Adrenal gland (tissue), 12 donors: ENCODE results near the gene MSH2. TPM values are rescaled to one million over a fixed set of nuclear protein-coding genes. Genes with fewer than 3 reads are reported as not detected.

Experiments used
- DNase-seq, 7 donors: peaks; one replicate each; pipeline ENCODE4 v3.0.0-alpha.2; 2019 to 2020
- H3K27ac ChIP-seq, 5 donors: fragments of 200-600 bp; sonication (generic) in 4 of 5; 1 replicate in 3 of 5; 2 replicates in 2 of 5; pipeline versions ENCODE4 v1.5.1 to v1.8.0; 2016 to 2020; ENCODE audit warnings: mild to moderate bottlenecking in 1 of 5
- H3K27me3 ChIP-seq: fragments of 200-600 bp; 2 replicates; pipeline ENCODE4 v1.8.0; 2021
- H3K36me3 ChIP-seq, 2 donors: fragments of 200-600 bp; replicated peaks in 1 of 2; 1 replicate in 1 of 2; 2 replicates in 1 of 2; pipeline versions ENCODE4 v1.5.1 to v1.8.0; 2018 to 2022
- H3K4me1 ChIP-seq, 2 donors: fragments of 200-600 bp; replicated peaks in 1 of 2; 1 replicate in 1 of 2; 2 replicates in 1 of 2; pipeline versions ENCODE4 v1.5.1 to v1.8.0; 2018 to 2021
- H3K4me3 ChIP-seq, 4 donors: fragments of 200-600 bp; sonication (generic) in 3 of 4; one replicate each; pipeline ENCODE4 v1.5.1; 2016 to 2018
- H3K9me3 ChIP-seq, 3 donors: fragments of 200-600 bp; sonication (generic) in 1 of 3; replicated peaks in 1 of 3; 1 replicate in 2 of 3; 2 replicates in 1 of 3; pipeline versions ENCODE4 v1.5.1 to v1.8.0; 2016 to 2021
- POLR2A ChIP-seq, 2 donors: fragments of 450-650 bp; IDR thresholded peaks; one replicate each; pipeline ENCODE4 v1.6.1; 2017; ENCODE audit warnings: antibody characterized with exemption in 2 of 2, mild to moderate bottlenecking in 2 of 2, moderate library complexity in 1 of 2
- WGBS, 4 donors: extraction: QIAGEN DNeasy Blood & Tissue Kit in 2 of 4; methylation state at CpG; one replicate each; pipeline versions ENCODE4 v1.1.5 to v1.1.7; 2013 to 2017; 5-methylcytosine and 5-hydroxymethylcytosine counted together
- intact Hi-C, 2 donors: fragments of 100-400 bp; cut with DNase I; formaldehyde crosslinking; loops; one replicate each; pipeline versions ENCODE4 v1.14.1 to v1.15.0; 2022 to 2023
- polyA plus RNA-seq, 3 donors: library from polyadenylated mRNA; stranded (reverse); fragments of 200-250 nt in 2 of 3; fragments of 350-450 nt in 1 of 3; fragmentation: Illumina TruSeq in 1 of 3; extraction: RNeasy Lipid Tissue Mini Kit (QIAGEN cat#74804) in 1 of 3; gene quantifications; one replicate each; pipeline ENCODE4 v1.2.3, GENCODE V29; 2013 to 2014
- total RNA-seq, 9 donors: library from RNA; depleted of rRNA in 4 of 9; stranded (reverse); fragments of >200 nt in 4 of 9; fragments of 120-200 nt in 1 of 9; fragmentation: NEBNext Ultra II Directional in 1 of 9; extraction: Animal tissue kit (Norgen Biotek cat#: 25700) in 1 of 9; gene quantifications; one replicate each; pipeline versions ENCODE4 v1.1.0 to v1.2.4, GENCODE V29; 2013 to 2023
- TF ChIP-seq, protein P1 (sequence below), 6 experiments: fragments of 450-650 bp in 4 of 6; fragments of 200-600 bp in 2 of 6; sonication (generic) in 1 of 6; IDR thresholded peaks; 1 replicate in 5 of 6; 2 replicates in 1 of 6; pipeline versions ENCODE4 v1.5.1 to v1.8.0; 2016 to 2021; ENCODE audit warnings: antibody characterized with exemption in 6 of 6, mild to moderate bottlenecking in 2 of 6, moderate library complexity in 1 of 6
- donor health status: healthy with polysubstance abuse.
- donor health status: Bipolar disorder and iron deficiency.
- donor health status: DM: yes; HTN: yes; CAD: no.
- donor health status: DM: no; HTN: no; CAD: no.
- donor health status: DM: no; HTN: no; CAD: no.
- donor health status: DM: yes; HTN: yes; CAD: no.

Gene MSH2
- total and polyA plus RNA-seq, 12 donors: 3.9 to 44.8 (median 11.9) TPM

DNA sequence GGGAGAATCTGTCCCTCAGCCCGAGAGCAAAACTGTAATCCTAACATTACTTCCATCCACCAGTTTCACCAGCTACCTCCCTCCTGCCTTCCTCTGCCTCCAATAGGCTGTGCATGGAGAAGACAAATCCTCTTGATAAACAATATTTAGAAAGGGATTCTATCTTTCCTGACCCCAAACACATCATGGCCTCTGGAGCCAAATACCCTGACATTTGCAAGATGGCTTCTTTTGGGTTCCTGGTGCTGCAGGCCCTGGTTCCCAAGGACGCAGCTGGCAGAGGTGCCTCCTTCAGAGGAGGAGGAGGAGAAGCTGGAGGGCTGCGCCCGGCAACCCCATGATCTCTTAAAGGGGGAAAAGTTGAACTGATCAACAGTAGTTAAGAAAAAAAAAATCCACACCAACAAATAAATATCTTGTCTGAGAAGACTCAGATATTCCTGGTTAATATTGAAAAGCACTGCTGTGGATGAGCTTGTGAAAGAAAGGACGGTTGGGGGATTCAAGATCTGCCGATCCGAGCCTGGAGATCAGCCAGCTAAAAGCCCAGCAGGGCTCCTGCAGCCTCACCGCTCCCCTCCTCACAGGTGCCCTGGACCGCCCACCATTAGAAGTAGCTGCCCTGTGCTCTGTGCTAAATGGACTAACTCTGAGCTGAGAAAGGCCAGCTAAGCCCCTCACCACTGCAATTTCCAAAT is 116.8 kb downstream of the MSH2 start:
- no peaks in the 10 kb centered on the region for H3K36me3 ChIP-seq
- H3K4me3 ChIP-seq: no peak overlapping the region
- H3K27ac ChIP-seq: peak overlapping the region in 1 of 5 donors; percentile 73
- TF ChIP-seq, protein P1, sequence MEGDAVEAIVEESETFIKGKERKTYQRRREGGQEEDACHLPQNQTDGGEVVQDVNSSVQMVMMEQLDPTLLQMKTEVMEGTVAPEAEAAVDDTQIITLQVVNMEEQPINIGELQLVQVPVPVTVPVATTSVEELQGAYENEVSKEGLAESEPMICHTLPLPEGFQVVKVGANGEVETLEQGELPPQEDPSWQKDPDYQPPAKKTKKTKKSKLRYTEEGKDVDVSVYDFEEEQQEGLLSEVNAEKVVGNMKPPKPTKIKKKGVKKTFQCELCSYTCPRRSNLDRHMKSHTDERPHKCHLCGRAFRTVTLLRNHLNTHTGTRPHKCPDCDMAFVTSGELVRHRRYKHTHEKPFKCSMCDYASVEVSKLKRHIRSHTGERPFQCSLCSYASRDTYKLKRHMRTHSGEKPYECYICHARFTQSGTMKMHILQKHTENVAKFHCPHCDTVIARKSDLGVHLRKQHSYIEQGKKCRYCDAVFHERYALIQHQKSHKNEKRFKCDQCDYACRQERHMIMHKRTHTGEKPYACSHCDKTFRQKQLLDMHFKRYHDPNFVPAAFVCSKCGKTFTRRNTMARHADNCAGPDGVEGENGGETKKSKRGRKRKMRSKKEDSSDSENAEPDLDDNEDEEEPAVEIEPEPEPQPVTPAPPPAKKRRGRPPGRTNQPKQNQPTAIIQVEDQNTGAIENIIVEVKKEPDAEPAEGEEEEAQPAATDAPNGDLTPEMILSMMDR (IDR thresholded peaks at IDR 0.05): no peak
- TF ChIP-seq POLR2A (IDR thresholded peaks at IDR 0.05): no peak
- no peaks in the 10 kb centered on the region for H3K9me3 ChIP-seq
- peaks cover 0 to 11% of the 10 kb centered on the region in 2 donors for H3K4me1 ChIP-seq
- peaks cover 7% of the 10 kb centered on the region for H3K27me3 ChIP-seq
- intact Hi-C loops: no loop called here
- DNase-seq: no peak
- WGBS, 4 donors: 69 to 86% (median 82%) methylated on average over 8 to 9 of the region's 9 CpGs

DNA sequence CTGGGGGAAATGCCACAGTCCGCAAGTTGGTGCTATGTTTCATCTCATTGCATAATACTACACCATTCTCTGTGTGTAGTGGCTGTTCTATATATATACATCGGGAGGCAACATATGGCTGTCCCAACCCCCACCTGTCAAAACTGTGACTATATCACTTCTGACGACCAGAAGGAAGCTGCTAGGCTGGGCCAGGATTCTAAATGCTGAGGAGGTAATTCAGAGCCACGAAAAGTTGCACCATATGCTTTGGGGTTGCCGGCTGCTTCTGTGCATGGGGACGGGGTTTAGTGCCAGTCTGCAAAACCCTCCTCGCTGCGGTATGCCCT is 117.3 kb downstream of the MSH2 start:
- Histone ChIP-seq H3K4me1 (peaks cover 0 to 11% of the 10 kb centered on the region in 2 donors), H3K4me3 (peak overlapping the region in 1 of 4 donors; percentile 59), H3K27ac (peak overlapping the region in 1 of 5 donors; percentile 73), H3K9me3 (no peaks in the 10 kb centered on the region), H3K36me3 (no peaks in the 10 kb centered on the region), H3K27me3 (peaks cover 7% of the 10 kb centered on the region)
- intact Hi-C loops: no loop called here
- WGBS, 4 donors: 40 to 55% (median 49%) methylated on average over 7 to 8 of the region's 8 CpGs
- DNase-seq: no peak
- TF ChIP-seq, protein P1 (IDR thresholded peaks at IDR 0.05): no peak
- TF ChIP-seq POLR2A (IDR thresholded peaks at IDR 0.05): no peak

GRCh38 chr2:47520825-47521665 is 118.1 kb downstream of the MSH2 start:
- Histone ChIP-seq H3K27ac (peak overlapping the region in 1 of 5 donors; percentile 73), H3K27me3 (peaks cover 7% of the 10 kb centered on the region), H3K4me3 (peak overlapping the region in 2 of 4 donors; percentile 26 to 59), H3K36me3 (no peaks in the 10 kb centered on the region), H3K4me1 (peaks cover 0 to 11% of the 10 kb centered on the region in 2 donors), H3K9me3 (no peaks in the 10 kb centered on the region)
- TF ChIP-seq, protein P1 (IDR thresholded peaks at IDR 0.05): peak in 4 of 6 experiments; percentile 11 to 35 (median 24)
- TF ChIP-seq POLR2A (IDR thresholded peaks at IDR 0.05): no peak
- intact Hi-C loops: no loop called here
- peak; percentile 42 to 81 (median 57) for DNase-seq
- 1 to 6% (median 2%) methylated on average over 10 to 97 of the region's 97 CpGs for WGBS, 4 donors

- Histone ChIP-seq H3K4me1 (peaks cover 0 to 11% of the 10 kb centered on the region in 2 donors), H3K9me3 (no peaks in the 10 kb centered on the region), H3K27me3 (peaks cover 7% of the 10 kb centered on the region), H3K36me3 (no peaks in the 10 kb centered on the region), H3K27ac (peak overlapping the region in 1 of 5 donors; percentile 73), H3K4me3 (peak overlapping the region in 1 of 4 donors; percentile 59)
- no peak for DNase-seq
- intact Hi-C loops: no loop called here
- WGBS, 4 donors: 17 to 19% methylated on average over 22 of the region's 22 CpGs; no CpG with 5 or more reads in 2 of the 4 donors
- TF ChIP-seq, protein P1 (IDR thresholded peaks at IDR 0.05): no peak
- no peak for TF ChIP-seq POLR2A (IDR thresholded peaks at IDR 0.05)
Observed at GRCh38 chr2:47521666-47522285, 118.8 kb downstream of the MSH2 start.
